Activated naive CD8-positive, alpha-beta T cell treated with anti-CD3 and anti-CD28 coated beads, Interleukin-2, amount 50 U/mL, for 16 hours (primary cell): ENCODE results near the gene EID2.

Experiments
- DNase-seq: peaks from one replicate; pipeline ENCODE4 v3.0.0-alpha.2; 2020; ENCODE audit warnings: low read depth, low spot score

Gene EID2

GRCh38 chr19:39502640-39503417 lies 37.1 kb downstream of the EID2 start:
- DNase-seq, result peak; percentile 45

- DNase-seq, result no peak
These were observed 38.6 kb downstream of the EID2 start for GRCh38 chr19:39501340-39501739.

- DNase-seq, result no peak
These were observed 39.4 kb downstream of the EID2 start for GRCh38 chr19:39500543-39500942.

- DNase-seq, result no peak
These were observed 40.0 kb downstream of the EID2 start for GRCh38 chr19:39499932-39500331.

GRCh38 chr19:39498798-39499642 lies 40.9 kb downstream of the EID2 start, which contains the start of gene DLL3:
Gene DLL3 (plus strand): TSS chr19:39498947. CDS start chr19:39498975, 28 bp downstream.
- DNase-seq, result no peak

- DNase-seq, result no peak
These were observed 41.8 kb downstream of the EID2 start for GRCh38 chr19:39497996-39498797.

GRCh38 chr19:39497701-39497995 lies 42.3 kb downstream of the EID2 start:
- no peak for DNase-seq

GRCh38 chr19:39496063-39496462 lies 43.9 kb downstream of the EID2 start:
- no peak for DNase-seq

- DNase-seq, result no peak
These were observed 45.3 kb downstream of the EID2 start for GRCh38 chr19:39494661-39495060.

- DNase-seq, result no peak
These were observed 47.2 kb downstream of the EID2 start for GRCh38 chr19:39492788-39493187.

- no peak for DNase-seq
These were observed 47.7 kb downstream of the EID2 start for GRCh38 chr19:39492225-39492624.

GRCh38 chr19:39489756-39490155 lies 50.2 kb downstream of the EID2 start:
- DNase-seq, result no peak
